Effector memory CD8-positive, alpha-beta T cell (primary cell): ENCODE measurements around the gene ANKRD2.
"Not testable (repeated sequence)": the region's sequence is repeated elsewhere in the genome, so short reads cannot be mapped to it uniquely, and the experiment has no call there.

ENCODE experiments used
- ATAC-seq: fragments of 150-1000 bp; cut with Tn5 transposase; replicated peaks from 2 replicates; pipeline ENCODE4 v1.10.0; 2021; ENCODE audit warnings: mild to moderate bottlenecking, moderate library complexity
- DNase-seq, 3 experiments: peaks; one replicate each; pipeline ENCODE4 v3.0.0; 2021
- H3K27ac Mint-ChIP-seq, 2 donors: one replicate each; pipeline ENCODE4 v1.8.0; 2022; ENCODE audit warnings: mild to moderate bottlenecking in 2 of 2, mixed read lengths in 2 of 2, moderate library complexity in 2 of 2
- H3K27me3 Mint-ChIP-seq, 2 donors: one replicate each; pipeline ENCODE4 v1.8.0; 2022; ENCODE audit warnings: mixed read lengths in 2 of 2
- H3K36me3 Mint-ChIP-seq: one replicate; pipeline ENCODE4 v1.8.0; 2022; ENCODE audit warnings: mild to moderate bottlenecking, moderate library complexity, mixed read lengths; ENCODE audit not compliant: insufficient read depth
- H3K4me1 Mint-ChIP-seq, 2 donors: one replicate each; pipeline ENCODE4 v1.8.0; 2022; ENCODE audit warnings: low read depth in 2 of 2, mixed read lengths in 2 of 2
- H3K4me3 Mint-ChIP-seq, 2 donors: one replicate each; pipeline ENCODE4 v1.8.0; 2022; ENCODE audit warnings: mild to moderate bottlenecking in 2 of 2, mixed read lengths in 2 of 2, moderate library complexity in 2 of 2
- H3K9me3 Mint-ChIP-seq, 2 donors: one replicate each; pipeline ENCODE4 v1.8.0; 2022; ENCODE audit warnings: mixed read lengths in 2 of 2
- total RNA-seq, 9 experiments: gene quantifications; one replicate each; lab custom pipeline; 2026; lab: John Stamatoyannopoulos, UW

Gene ANKRD2
- total RNA-seq: 0 to 0.07 (median 0) reads per million in 9 experiments

DNA sequence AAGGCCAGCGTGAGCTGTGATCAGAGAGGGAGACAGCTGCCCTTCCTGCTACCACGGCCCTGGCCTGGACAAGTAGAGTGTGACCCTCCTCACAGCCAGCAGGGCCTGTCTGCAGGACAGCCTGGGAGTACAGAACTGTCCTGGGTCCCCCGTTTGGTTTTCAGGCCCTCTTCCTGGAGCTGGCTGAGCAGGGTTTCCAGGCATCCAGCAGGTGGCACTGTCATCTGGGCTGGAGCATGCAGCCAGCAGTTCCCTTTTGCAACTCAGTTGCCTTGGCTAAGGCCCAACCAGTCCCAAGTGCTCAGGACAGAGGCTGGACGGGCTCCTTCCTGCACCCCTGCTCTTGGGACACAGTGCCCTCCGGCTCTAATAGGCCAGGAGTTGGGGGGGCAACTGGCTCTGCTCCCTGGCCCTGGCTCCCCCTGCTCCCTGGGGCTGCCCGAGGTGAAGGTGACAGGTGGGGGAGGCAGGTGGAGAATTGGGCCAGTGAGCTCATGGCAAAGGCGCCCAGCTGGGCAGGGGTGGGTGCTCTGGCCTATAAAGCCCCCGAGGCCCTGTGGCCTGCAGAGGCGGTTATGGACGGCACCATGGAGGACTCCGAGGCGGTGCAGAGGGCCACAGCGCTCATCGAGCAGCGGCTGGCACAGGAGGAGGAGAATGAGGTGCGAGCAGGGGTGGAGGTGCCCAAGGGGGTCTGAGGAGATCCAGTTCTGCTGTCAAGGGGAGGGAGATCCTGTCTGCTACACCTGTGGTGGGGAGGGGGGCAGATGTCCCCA lies at the start of gene ANKRD2:
ANKRD2 (plus strand) TSS at position 566 of the 776 bp plus-strand sequence; CDS start at position 576, 10 bp downstream.
- no peaks in the 10 kb centered on the region for H3K27me3 Mint-ChIP-seq
- peak within 1 kb of the TSS in 1 of 2 donors; percentile 64 for H3K27ac Mint-ChIP-seq
- H3K9me3 Mint-ChIP-seq: no peaks in the 10 kb centered on the region
- no peaks in the 10 kb centered on the region for H3K4me1 Mint-ChIP-seq
- no peaks in the 10 kb centered on the region for H3K36me3 Mint-ChIP-seq
- no peak within 1 kb of the TSS for H3K4me3 Mint-ChIP-seq
- ATAC-seq (peak; percentile 77), DNase-seq (peak; percentile 42 to 50 (median 48))

DNA sequence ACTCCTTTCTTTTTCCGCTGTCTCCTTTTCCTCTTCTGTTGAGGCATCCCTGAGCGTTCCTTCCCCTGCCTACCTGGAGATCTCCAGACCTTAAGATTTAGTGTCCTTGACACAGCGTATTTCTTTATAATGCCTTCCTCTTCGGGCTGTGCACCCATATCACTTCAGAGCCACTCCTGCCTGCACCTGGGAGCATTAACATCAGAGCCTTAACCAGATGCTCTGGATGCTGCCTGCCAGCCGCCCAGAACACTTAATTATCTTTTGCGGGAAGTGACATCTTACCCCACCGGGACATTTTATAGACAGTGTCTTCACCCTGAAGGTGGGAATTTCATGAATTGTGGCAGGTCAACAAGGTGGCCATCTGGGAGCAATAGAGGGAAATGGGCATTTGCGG lies 49.6 kb upstream of the ANKRD2 start:
- DNase-seq (no peak), ATAC-seq (no peak)
- no peaks in the 10 kb centered on the region for H3K9me3 Mint-ChIP-seq
- H3K4me3 Mint-ChIP-seq: no peak overlapping the region
- no peaks in the 10 kb centered on the region for H3K36me3 Mint-ChIP-seq
- no peaks in the 10 kb centered on the region for H3K4me1 Mint-ChIP-seq
- peaks cover 21 to 62% of the 10 kb centered on the region in 2 donors for H3K27me3 Mint-ChIP-seq
- peak overlapping the region in 1 of 2 donors; percentile 20 for H3K27ac Mint-ChIP-seq

GRCh38 chr10:97525086-97525485 lies 47.5 kb upstream of the ANKRD2 start:
- H3K4me3 Mint-ChIP-seq: no peak overlapping the region
- peaks cover 21 to 52% of the 10 kb centered on the region in 2 donors for H3K27me3 Mint-ChIP-seq
- no peaks in the 10 kb centered on the region for H3K36me3 Mint-ChIP-seq
- ATAC-seq: no peak
- H3K9me3 Mint-ChIP-seq: no peaks in the 10 kb centered on the region
- no peak for DNase-seq
- no peaks in the 10 kb centered on the region for H3K4me1 Mint-ChIP-seq
- H3K27ac Mint-ChIP-seq: no peak overlapping the region

- Mint-ChIP-seq H3K27ac (no peak overlapping the region), H3K36me3 (no peaks in the 10 kb centered on the region), H3K9me3 (no peaks in the 10 kb centered on the region), H3K27me3 (peaks cover 15 to 46% of the 10 kb centered on the region in 2 donors), H3K4me1 (no peaks in the 10 kb centered on the region), H3K4me3 (no peak overlapping the region)
- DNase-seq: no peak
- no peak for ATAC-seq
Measured at GRCh38 chr10:97525683-97526110, 46.9 kb upstream of the ANKRD2 start.

GRCh38 chr10:97528876-97529275 lies 43.7 kb upstream of the ANKRD2 start:
- not testable (repeated sequence) for H3K9me3 Mint-ChIP-seq, H3K4me1 Mint-ChIP-seq, H3K27ac Mint-ChIP-seq, H3K36me3 Mint-ChIP-seq, H3K4me3 Mint-ChIP-seq, DNase-seq, ATAC-seq
- H3K27me3 Mint-ChIP-seq: peaks cover 0 to 22% of the 10 kb centered on the region in 2 donors

DNA sequence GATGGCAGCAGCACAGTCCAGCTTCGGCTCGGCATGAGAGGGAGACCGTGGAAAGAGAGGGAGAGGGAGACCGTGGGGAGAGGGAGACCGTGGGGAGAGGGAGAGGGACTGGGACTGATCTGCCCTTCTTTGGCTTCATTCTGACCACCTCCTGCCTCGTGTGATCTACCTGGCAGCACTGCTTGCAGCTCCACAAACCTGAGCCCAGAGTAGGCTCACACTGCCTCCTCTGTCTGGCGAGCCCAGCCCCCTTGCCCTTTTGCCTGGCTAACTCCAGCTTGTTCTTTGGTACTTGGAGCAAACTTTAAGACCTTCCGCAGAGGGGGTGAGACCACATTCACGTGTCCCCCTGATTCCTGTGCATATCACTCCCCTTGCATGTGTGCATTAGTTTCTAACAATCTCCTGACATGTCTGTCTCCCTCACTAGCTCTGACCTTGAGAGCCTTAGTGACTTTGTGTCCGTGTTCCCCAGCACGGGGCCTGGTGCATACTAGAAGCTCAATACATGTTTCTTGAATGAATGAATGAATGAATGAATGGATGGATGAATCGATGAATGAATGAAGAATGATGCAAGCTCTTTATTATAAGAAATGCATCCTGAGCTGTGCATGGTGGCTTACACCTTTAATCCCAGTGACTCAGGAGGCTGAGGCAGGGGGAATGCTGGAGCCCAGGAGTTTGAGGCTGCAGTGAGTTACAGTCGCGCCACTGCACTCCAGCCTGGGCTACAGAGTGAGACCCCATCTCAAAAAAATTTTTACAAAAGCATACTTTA lies 42.7 kb upstream of the ANKRD2 start:
- Mint-ChIP-seq H3K9me3 (no peaks in the 10 kb centered on the region), H3K27ac (no peak overlapping the region), H3K27me3 (peaks cover 0 to 12% of the 10 kb centered on the region in 2 donors), H3K4me1 (no peaks in the 10 kb centered on the region), H3K4me3 (no peak overlapping the region), H3K36me3 (no peaks in the 10 kb centered on the region)
- DNase-seq (no peak), ATAC-seq (no peak)

- DNase-seq: no peak
- no peaks in the 10 kb centered on the region for H3K4me1 Mint-ChIP-seq
- ATAC-seq: no peak
- H3K9me3 Mint-ChIP-seq: no peaks in the 10 kb centered on the region
- peaks cover 0 to 8% of the 10 kb centered on the region in 2 donors for H3K27me3 Mint-ChIP-seq
- no peak overlapping the region for H3K4me3 Mint-ChIP-seq
- H3K27ac Mint-ChIP-seq: no peak overlapping the region
- no peaks in the 10 kb centered on the region for H3K36me3 Mint-ChIP-seq
Measured at GRCh38 chr10:97531401-97531986, 41.1 kb upstream of the ANKRD2 start.

DNA sequence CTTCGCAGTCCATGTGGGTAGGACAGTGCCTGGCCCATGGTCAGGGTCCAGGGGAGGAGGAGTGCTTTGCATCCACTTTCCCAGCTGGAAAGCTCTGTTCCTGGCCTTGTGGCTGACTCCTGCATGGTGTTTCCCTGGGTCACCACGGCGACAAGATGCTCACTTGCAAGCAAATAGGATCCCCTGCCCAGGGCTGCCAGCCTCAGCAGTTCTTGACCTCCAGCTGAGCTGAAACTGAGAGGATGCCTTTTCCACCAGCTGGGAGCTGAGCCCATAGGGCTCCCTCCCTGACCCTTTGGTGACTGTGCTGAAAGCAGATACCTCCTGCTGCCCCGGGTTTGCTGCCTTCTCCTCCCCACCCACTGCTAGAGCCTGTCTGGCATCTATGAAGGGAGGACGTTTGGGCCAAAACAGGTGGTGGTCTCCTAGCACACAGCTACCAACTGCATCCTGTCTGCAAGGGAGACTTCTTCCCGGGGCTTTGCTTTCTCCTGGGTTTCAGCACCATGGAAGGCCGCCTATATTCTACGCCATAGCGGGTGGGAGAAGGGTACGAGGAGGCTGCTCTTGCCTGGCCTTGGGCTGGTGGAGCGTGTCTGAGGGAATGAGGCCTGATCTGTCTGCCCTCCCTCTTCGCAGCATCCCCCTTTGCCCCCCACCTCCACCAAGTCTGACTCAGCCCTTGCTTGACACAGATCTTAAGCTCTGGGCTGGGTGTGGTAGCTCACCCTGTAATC lies 39.5 kb upstream of the ANKRD2 start:
- peaks cover 0 to 8% of the 10 kb centered on the region in 2 donors for H3K27me3 Mint-ChIP-seq
- no peak for DNase-seq
- H3K27ac Mint-ChIP-seq: no peak overlapping the region
- ATAC-seq: no peak
- H3K4me3 Mint-ChIP-seq: no peak overlapping the region
- H3K4me1 Mint-ChIP-seq: no peaks in the 10 kb centered on the region
- H3K9me3 Mint-ChIP-seq: no peaks in the 10 kb centered on the region
- H3K36me3 Mint-ChIP-seq: no peaks in the 10 kb centered on the region

DNA sequence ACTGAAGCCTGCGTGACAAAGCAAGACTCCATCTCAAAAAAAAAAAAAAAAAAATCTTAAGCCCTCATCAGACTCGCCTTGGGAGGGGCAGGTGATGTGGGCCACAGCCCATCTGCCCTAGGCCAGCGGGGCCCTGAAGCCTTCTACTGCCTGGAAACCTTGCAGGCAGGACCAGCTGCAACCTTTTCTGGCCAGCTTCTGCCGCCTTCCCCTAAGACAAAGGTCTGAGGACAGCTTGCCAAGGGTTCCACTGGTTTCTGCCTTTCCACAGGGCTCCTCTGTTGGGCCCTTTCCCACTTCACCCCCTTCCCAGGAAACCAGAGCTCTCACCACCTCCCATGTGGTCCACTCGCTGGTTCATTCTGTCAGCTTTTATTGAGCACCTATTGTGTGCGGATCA lies 38.7 kb upstream of the ANKRD2 start:
- no peaks in the 10 kb centered on the region for H3K4me1 Mint-ChIP-seq
- no peaks in the 10 kb centered on the region for H3K9me3 Mint-ChIP-seq

GRCh38 chr10:97534746-97535367 lies 37.7 kb upstream of the ANKRD2 start:
- Mint-ChIP-seq H3K27me3 (peaks cover 0 to 8% of the 10 kb centered on the region in 2 donors), H3K27ac (peak overlapping the region in 1 of 2 donors; percentile 38), H3K36me3 (no peaks in the 10 kb centered on the region), H3K4me1 (no peaks in the 10 kb centered on the region), H3K9me3 (no peaks in the 10 kb centered on the region), H3K4me3 (no peak overlapping the region)
- DNase-seq (no peak), ATAC-seq (peak; percentile 29)

More for the DNA sequence above, 38.7 kb upstream of the ANKRD2 start:
- H3K27ac Mint-ChIP-seq: no peak overlapping the region
- DNase-seq (no peak), ATAC-seq (no peak)
- H3K4me3 Mint-ChIP-seq: no peak overlapping the region
- peaks cover 0 to 8% of the 10 kb centered on the region in 2 donors for H3K27me3 Mint-ChIP-seq
- H3K36me3 Mint-ChIP-seq: no peaks in the 10 kb centered on the region

DNA sequence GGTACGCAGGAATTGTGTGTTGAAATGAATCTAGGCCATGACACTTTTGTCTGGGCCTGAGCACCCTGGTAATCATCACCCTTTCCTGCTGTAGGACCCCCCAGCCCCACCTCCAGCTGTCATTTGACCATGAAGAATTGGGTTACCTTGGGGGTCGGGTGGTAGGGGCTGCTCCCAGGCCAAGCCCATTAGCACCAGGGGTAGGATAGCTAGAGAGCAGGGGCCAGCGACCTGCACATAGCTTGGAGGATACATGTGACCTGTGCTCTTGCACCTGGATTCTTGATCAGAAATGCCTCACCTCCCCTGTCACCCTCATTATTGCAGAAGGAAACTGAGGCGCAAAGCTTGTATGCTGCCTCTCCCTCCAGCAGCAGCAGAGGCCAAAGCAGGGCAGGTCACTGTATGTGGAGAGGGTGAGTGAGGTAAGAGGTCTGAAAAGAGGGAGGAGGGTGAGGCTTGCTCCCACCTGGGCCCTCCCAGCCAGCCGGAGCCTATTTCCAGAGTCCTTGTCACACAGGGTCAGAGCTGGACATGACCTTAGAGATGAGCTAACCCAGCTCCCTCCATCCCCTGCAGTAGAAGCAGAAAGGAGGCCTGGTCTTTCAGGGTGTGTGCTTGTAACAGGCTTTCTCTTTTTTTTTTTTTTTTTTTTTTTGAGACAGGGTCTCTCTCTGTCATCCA lies 35.3 kb upstream of the ANKRD2 start:
- Mint-ChIP-seq H3K4me3 (no peak overlapping the region), H3K27ac (no peak overlapping the region), H3K36me3 (no peaks in the 10 kb centered on the region), H3K4me1 (no peaks in the 10 kb centered on the region), H3K9me3 (no peaks in the 10 kb centered on the region), H3K27me3 (no peaks in the 10 kb centered on the region)
- no peak for DNase-seq
- ATAC-seq: no peak

- Mint-ChIP-seq H3K9me3 (no peaks in the 10 kb centered on the region), H3K36me3 (no peaks in the 10 kb centered on the region)
Measured at GRCh38 chr10:97538411-97538810, 34.2 kb upstream of the ANKRD2 start.

More at GRCh38 chr10:97538411-97538810, 34.2 kb upstream of the ANKRD2 start:
- ATAC-seq (no peak), DNase-seq (no peak)
- peaks cover 5 to 9% of the 10 kb centered on the region in 2 donors for H3K27me3 Mint-ChIP-seq
- H3K4me3 Mint-ChIP-seq: no peak overlapping the region
- peaks cover 0 to 7% of the 10 kb centered on the region in 2 donors for H3K4me1 Mint-ChIP-seq
- no peak overlapping the region for H3K27ac Mint-ChIP-seq
